ENCODE results near the gene COBL. TPM values are rescaled to one million over a fixed set of nuclear protein-coding genes. Genes with fewer than 3 reads are reported as not detected.

The COBL gene
- total RNA-seq, 1 experiment from 2014 or later = 51.4 TPM

GRCh38 chr7:51335057-51335456, 18.4 kb upstream of the COBL start:
- Histone ChIP-seq H3K4me2 (no peak overlapping the region), H3K9me3 (ENCODE audit: insufficient read depth, low read depth) (no peaks in the 10 kb centered on the region), H3F3A (ENCODE audit: insufficient read depth, low read depth) (peaks cover 9% of the 10 kb centered on the region), H4K20me1 (ENCODE audit: insufficient read depth) (no peaks in the 10 kb centered on the region), H3K79me2 (ENCODE audit: low read depth) (no peaks in the 10 kb centered on the region), H3K36me3 (ENCODE audit: low read depth) (no peaks in the 10 kb centered on the region), H3K27ac (no peak overlapping the region), H3K9me2 (ENCODE audit: insufficient read depth) (0 out of 2 replicates have a peak, but pooled peaks cover 3% of the 10 kb centered on the region), H3K4me1 (replicated peaks; ENCODE audit: insufficient read depth) (peaks cover 11% of the 10 kb centered on the region), H3K27me3 (ENCODE audit: insufficient read depth, low read depth) (no peaks in the 10 kb centered on the region), H3K4me3 (no peak overlapping the region), H2AFZ (no peak overlapping the region)
- intact Hi-C loops (cut with micrococcal nuclease; ENCODE audit: unreplicated experiment) = no loop called here
- ChIA-PET CTCF (no interaction called here), POLR2A (ENCODE audit: unreplicated experiment) (no interaction called here)
- TF ChIP-seq CTCF (conservative IDR thresholded peaks at IDR 0.05) = no peak
- TF ChIP-seq EZH2 (IDR thresholded peaks at IDR 0.05; ENCODE audit: low read depth) = no peak
- BruUV-seq (replicated peaks) = no TSS peak
- no peak for DNase-seq

- intact Hi-C loops (cut with micrococcal nuclease; ENCODE audit: unreplicated experiment) = no loop called here
- Histone ChIP-seq H4K20me1 (ENCODE audit: insufficient read depth) (no peaks in the 10 kb centered on the region), H3K4me3 (no peak overlapping the region), H3K9me3 (ENCODE audit: insufficient read depth, low read depth) (no peaks in the 10 kb centered on the region), H3K4me2 (no peak overlapping the region), H3K36me3 (ENCODE audit: low read depth) (no peaks in the 10 kb centered on the region), H3K27me3 (ENCODE audit: insufficient read depth, low read depth) (no peaks in the 10 kb centered on the region), H2AFZ (no peak overlapping the region), H3F3A (ENCODE audit: insufficient read depth, low read depth) (no peaks in the 10 kb centered on the region), H3K9me2 (ENCODE audit: insufficient read depth) (0 out of 2 replicates have a peak, but pooled peaks cover 3% of the 10 kb centered on the region), H3K79me2 (ENCODE audit: low read depth) (no peaks in the 10 kb centered on the region), H3K4me1 (replicated peaks; ENCODE audit: insufficient read depth) (no peaks in the 10 kb centered on the region), H3K27ac (no peak overlapping the region)
- no peak for TF ChIP-seq CTCF (conservative IDR thresholded peaks at IDR 0.05)
- TF ChIP-seq EZH2 (IDR thresholded peaks at IDR 0.05; ENCODE audit: low read depth) = no peak
- no peak for DNase-seq
- BruUV-seq (replicated peaks) = no TSS peak
- POLR2A ChIA-PET (ENCODE audit: unreplicated experiment) = no interaction called here
- CTCF ChIA-PET = no interaction called here
Measured at GRCh38 chr7:51329696-51330263, 13.2 kb upstream of the COBL start.

- no peaks in the 10 kb centered on the region for H3K27me3 ChIP-seq (ENCODE audit: insufficient read depth, low read depth)
- intact Hi-C loops (cut with micrococcal nuclease; ENCODE audit: unreplicated experiment) = no loop called here
- H3K4me1 ChIP-seq (replicated peaks; ENCODE audit: insufficient read depth) = no peaks in the 10 kb centered on the region
- no peak for DNase-seq
- 0 out of 2 replicates have a peak, but pooled peaks cover 3% of the 10 kb centered on the region for H3K9me2 ChIP-seq (ENCODE audit: insufficient read depth)
- H3K27ac ChIP-seq = no peak overlapping the region
- no peaks in the 10 kb centered on the region for H3F3A ChIP-seq (ENCODE audit: insufficient read depth, low read depth)
- no peaks in the 10 kb centered on the region for H3K79me2 ChIP-seq (ENCODE audit: low read depth)
- ChIA-PET CTCF (interaction anchor here (0.6 kb wide), 1 partner anchor 12 kb away, joined by 5 read pairs; no protein-coding TSS in a partner anchor), POLR2A (ENCODE audit: unreplicated experiment) (no interaction called here)
- TF ChIP-seq CTCF (conservative IDR thresholded peaks at IDR 0.05) = no peak
- no peak for TF ChIP-seq EZH2 (IDR thresholded peaks at IDR 0.05; ENCODE audit: low read depth)
- no peak overlapping the region for H3K4me3 ChIP-seq
- no peaks in the 10 kb centered on the region for H3K9me3 ChIP-seq (ENCODE audit: insufficient read depth, low read depth)
- H4K20me1 ChIP-seq (ENCODE audit: insufficient read depth) = no peaks in the 10 kb centered on the region
- H3K36me3 ChIP-seq (ENCODE audit: low read depth) = no peaks in the 10 kb centered on the region
- no peak overlapping the region for H3K4me2 ChIP-seq
- no peak overlapping the region for H2AFZ ChIP-seq
- BruUV-seq (replicated peaks) = no TSS peak
Measured at GRCh38 chr7:51328351-51328801, 11.8 kb upstream of the COBL start.
